Right lobe of liver (tissue), 6 donors: ENCODE data around the gene NUAK1. TPM values are rescaled to one million over a fixed set of nuclear protein-coding genes. Genes with fewer than 3 reads are reported as not detected.
"Not testable (repeated sequence)": the region's sequence is repeated elsewhere in the genome, so short reads cannot be mapped to it uniquely, and the experiment has no call there.

Experiments used
- ATAC-seq, 4 donors: fragments of 200-7000 bp; cut with Tn5 transposase; one replicate each; pipeline ENCODE4 v1.9.1; 2020; ENCODE audit warnings: mild to moderate bottlenecking in 4 of 4, moderate library complexity in 4 of 4
- DNase-seq, 3 donors: peaks; one replicate each; pipeline ENCODE4 v3.0.0-alpha.2; 2020
- H3K27ac ChIP-seq, 3 donors: fragments of 200-600 bp; one replicate each; pipeline ENCODE4 v1.8.0; 2022
- H3K27me3 ChIP-seq, 2 donors: fragments of 200-600 bp; one replicate each; pipeline ENCODE4 v1.8.0; 2022
- H3K36me3 ChIP-seq, 4 donors: fragments of 200-600 bp; sonication (generic) in 1 of 4; one replicate each; pipeline versions ENCODE4 v1.5.1 to v1.8.0; 2017 to 2022; ENCODE audit warnings: control low read depth in 1 of 4
- H3K4me1 ChIP-seq, 4 donors: fragments of 200-600 bp; sonication (generic) in 1 of 4; one replicate each; pipeline versions ENCODE4 v1.5.1 to v1.8.0; 2017 to 2022; ENCODE audit warnings: control low read depth in 1 of 4
- H3K4me3 ChIP-seq, 3 donors: fragments of 200-600 bp; one replicate each; pipeline ENCODE4 v1.8.0; 2022
- H3K9me3 ChIP-seq, 4 donors: fragments of 200-600 bp; sonication (generic) in 1 of 4; one replicate each; pipeline versions ENCODE4 v1.5.1 to v1.8.0; 2017 to 2022; ENCODE audit warnings: control low read depth in 1 of 4
- POLR2A ChIP-seq: fragments of 450-650 bp; IDR thresholded peaks from one replicate; pipeline ENCODE4 v1.6.1; 2017; ENCODE audit warnings: antibody characterized with exemption, mild to moderate bottlenecking
- WGBS: methylation state at CpG from one replicate; pipeline ENCODE4 v1.1.6; 2018; ENCODE audit warnings: low coverage, low lambda C conversion rate; ENCODE audit not compliant: insufficient coverage; ENCODE audit errors: missing lambda C conversion rate; 5-methylcytosine and 5-hydroxymethylcytosine counted together
- intact Hi-C, 2 donors: fragments of 100-400 bp; cut with DNase I; formaldehyde crosslinking; loops; one replicate each; pipeline versions ENCODE4 v1.11.2 to v1.14.1; 2022
- total RNA-seq, 6 experiments: library from RNA; depleted of rRNA in 2 of 6; stranded (reverse); fragments of >200 nt in 2 of 6; fragmentation: NEBNext Ultra II Directional in 3 of 6; extraction: Animal tissue kit (Norgen Biotek cat#: 25700) in 3 of 6; gene quantifications; one replicate each; pipeline versions ENCODE4 v1.1.0 to v1.2.4, GENCODE V29; 2016 to 2023
- TF ChIP-seq, protein P1 (sequence below), 4 donors: fragments of 200-600 bp in 3 of 4; fragments of 450-650 bp in 1 of 4; IDR thresholded peaks; one replicate each; pipeline versions ENCODE4 v1.5.1 to v1.8.0; 2016 to 2022; ENCODE audit warnings: antibody characterized with exemption in 4 of 4, mild to moderate bottlenecking in 2 of 4
- donor health status: DM: no; HTN: yes; CAD: no.
- donor health status: DM: no; HTN: no; CAD: no.
- donor health status: DM: no; HTN: no; CAD: no.
- donor health status: DM: no; HTN: yes; CAD: no.
- donor health status: DM: no; HTN: yes; CAD: no.

Gene NUAK1
- total RNA-seq, 6 experiments from 2014 or later = 2.0 to 11.0 (median 3.5) TPM

DNA sequence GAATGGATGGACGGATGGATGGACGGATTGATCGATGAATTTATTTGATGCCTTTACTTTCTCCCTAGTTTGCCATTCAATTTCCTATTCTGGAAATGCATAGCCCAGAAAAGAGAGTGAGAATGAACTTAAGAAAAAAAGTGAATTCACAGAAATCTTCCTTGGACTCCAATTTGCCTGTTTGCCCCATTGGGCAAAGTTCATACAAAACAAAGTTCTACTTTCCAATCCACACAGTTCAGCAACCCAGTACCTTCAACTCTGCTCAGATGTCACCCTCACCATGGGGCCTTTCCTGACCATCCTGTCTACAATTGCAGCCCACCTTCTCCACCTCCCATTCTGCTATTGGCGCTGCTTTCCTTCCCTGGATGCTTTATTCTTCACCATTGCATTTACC lies 8.2 kb upstream of the NUAK1 start:
- intact Hi-C loops = no loop called here
- peak in 3 of 4 donors; percentile 8 to 37 (median 18) for ATAC-seq
- WGBS = 90% methylated on average over 4 of the region's 4 CpGs
- H3K9me3 ChIP-seq = no peaks in the 10 kb centered on the region
- H3K27me3 ChIP-seq = no peaks in the 10 kb centered on the region
- no peaks in the 10 kb centered on the region for H3K36me3 ChIP-seq
- peaks cover 0 to 34% (median 10%) of the 10 kb centered on the region in 4 donors for H3K4me1 ChIP-seq
- no peak for TF ChIP-seq POLR2A
- TF ChIP-seq, protein P1, sequence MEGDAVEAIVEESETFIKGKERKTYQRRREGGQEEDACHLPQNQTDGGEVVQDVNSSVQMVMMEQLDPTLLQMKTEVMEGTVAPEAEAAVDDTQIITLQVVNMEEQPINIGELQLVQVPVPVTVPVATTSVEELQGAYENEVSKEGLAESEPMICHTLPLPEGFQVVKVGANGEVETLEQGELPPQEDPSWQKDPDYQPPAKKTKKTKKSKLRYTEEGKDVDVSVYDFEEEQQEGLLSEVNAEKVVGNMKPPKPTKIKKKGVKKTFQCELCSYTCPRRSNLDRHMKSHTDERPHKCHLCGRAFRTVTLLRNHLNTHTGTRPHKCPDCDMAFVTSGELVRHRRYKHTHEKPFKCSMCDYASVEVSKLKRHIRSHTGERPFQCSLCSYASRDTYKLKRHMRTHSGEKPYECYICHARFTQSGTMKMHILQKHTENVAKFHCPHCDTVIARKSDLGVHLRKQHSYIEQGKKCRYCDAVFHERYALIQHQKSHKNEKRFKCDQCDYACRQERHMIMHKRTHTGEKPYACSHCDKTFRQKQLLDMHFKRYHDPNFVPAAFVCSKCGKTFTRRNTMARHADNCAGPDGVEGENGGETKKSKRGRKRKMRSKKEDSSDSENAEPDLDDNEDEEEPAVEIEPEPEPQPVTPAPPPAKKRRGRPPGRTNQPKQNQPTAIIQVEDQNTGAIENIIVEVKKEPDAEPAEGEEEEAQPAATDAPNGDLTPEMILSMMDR (IDR thresholded peaks at IDR 0.05) = no peak
- H3K27ac ChIP-seq = no peak overlapping the region
- no peak overlapping the region for H3K4me3 ChIP-seq
- DNase-seq = no peak

DNA sequence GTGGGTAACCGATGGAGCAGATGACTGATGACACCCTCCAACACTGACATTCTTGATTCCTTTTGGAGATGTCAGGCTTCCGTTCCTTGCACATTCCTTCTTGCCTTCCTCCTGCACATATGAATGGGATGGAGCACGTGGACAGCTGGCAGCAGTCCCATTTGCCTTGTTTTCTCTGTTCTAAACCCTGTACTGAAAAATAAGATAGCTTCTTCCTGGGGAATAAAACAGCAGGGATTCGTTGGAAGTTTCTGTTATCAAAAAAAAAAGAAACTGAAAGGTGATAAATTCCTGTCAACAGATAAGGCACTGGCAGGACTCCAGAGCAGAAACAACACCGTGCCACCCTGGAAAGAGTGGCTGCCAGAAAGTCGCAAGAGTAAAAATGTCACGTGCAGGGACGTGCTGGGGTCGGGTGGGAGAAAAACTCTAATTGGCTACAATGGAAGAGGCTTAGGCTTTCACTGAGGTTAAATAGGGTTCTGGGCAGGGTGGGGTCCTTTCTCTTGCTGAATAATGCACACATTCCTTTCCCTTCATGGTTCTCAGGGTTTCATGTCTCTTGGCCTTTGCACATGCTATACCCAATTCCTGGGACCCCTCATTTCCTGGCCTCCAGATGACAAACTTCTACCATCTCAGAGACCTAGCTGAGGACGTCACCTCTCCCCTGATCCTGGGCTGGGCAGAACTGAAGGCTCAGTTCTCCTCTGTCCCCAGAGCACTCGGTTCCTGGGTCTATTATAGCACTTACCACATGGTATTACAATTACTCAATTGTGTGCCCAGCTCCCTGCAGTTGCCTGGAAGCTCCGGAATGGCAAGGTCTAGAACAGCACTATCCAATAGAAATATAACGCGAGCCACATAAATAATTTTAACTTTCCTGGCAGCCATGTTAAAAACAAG lies 7.0 kb upstream of the NUAK1 start:
- Histone ChIP-seq H3K36me3 (no peaks in the 10 kb centered on the region), H3K27me3 (no peaks in the 10 kb centered on the region), H3K27ac (peak overlapping the region; percentile 16 to 82 (median 57)), H3K4me3 (peak overlapping the region in 2 of 3 donors; percentile 14 to 25), H3K4me1 (peaks cover 0 to 37% (median 11%) of the 10 kb centered on the region in 4 donors), H3K9me3 (no peaks in the 10 kb centered on the region)
- DNase-seq = peak in 2 of 3 donors; percentile 52 to 66
- intact Hi-C loops = no loop called here
- WGBS = 24% methylated on average over 14 of the region's 14 CpGs
- TF ChIP-seq, protein P1 (IDR thresholded peaks at IDR 0.05) = no peak
- peak; percentile 40 for TF ChIP-seq POLR2A
- ATAC-seq = peak; percentile 70 to 78 (median 74)

DNA sequence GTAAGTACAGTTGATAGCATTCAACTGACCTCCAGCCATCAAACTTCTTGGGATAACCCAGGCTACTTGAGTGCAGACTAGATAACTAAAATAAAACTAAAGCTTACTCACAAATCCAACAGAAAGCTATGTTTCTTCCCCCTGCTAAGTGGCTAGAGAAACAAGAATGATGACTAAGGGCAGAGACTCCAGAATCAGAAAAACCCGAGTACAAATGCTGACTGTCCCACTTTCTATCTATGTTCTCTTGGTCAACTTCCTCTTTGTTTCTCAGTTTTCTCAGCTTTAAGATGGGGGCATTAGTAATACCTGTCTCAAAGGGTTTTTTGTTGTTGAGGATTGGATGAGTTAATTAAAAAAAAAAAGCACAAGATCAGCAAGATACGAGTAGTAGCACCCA lies 6.1 kb upstream of the NUAK1 start:
- DNase-seq (no peak), ATAC-seq (no peak)
- intact Hi-C loops = no loop called here
- Histone ChIP-seq H3K27ac (peak overlapping the region in 1 of 3 donors; percentile 82), H3K27me3 (no peaks in the 10 kb centered on the region), H3K36me3 (no peaks in the 10 kb centered on the region), H3K4me3 (no peak overlapping the region), H3K4me1 (peaks cover 0 to 41% (median 14%) of the 10 kb centered on the region in 4 donors), H3K9me3 (no peaks in the 10 kb centered on the region)
- TF ChIP-seq, protein P1 (IDR thresholded peaks at IDR 0.05) = no peak
- no peak for TF ChIP-seq POLR2A
- WGBS = 34% methylated on average over 2 of the region's 2 CpGs

GRCh38 chr12:106142591-106143261 lies 4.0 kb upstream of the NUAK1 start:
- Histone ChIP-seq H3K36me3 (no peaks in the 10 kb centered on the region), H3K27me3 (no peaks in the 10 kb centered on the region), H3K27ac (no peak overlapping the region), H3K4me3 (no peak overlapping the region), H3K9me3 (no peaks in the 10 kb centered on the region), H3K4me1 (peaks cover 0 to 44% (median 11%) of the 10 kb centered on the region in 4 donors)
- intact Hi-C loops = no loop called here
- no peak for TF ChIP-seq POLR2A
- 80% methylated on average over 3 of the region's 7 CpGs for WGBS
- ATAC-seq (no peak), DNase-seq (no peak)

DNA sequence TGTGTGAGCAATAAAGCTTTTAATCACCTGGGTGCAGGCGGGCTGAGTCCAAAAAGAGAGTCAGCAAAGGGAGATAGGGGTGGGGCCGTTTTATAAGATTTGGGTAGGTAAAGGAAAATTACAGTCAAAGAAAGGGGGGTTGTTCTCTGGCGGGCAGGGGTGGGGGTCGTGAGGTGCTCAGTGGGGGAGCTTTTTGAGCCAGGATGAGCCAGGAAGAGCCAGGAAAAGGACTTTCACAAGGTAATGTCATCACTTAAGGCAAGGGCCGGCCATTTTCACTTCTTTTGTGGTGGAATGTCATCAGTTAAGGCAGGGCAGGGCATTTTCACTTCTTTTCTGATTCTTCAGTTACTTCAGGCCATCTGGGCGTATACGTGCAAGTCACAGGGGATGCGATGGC lies 3.2 kb upstream of the NUAK1 start:
- DNase-seq, H3K9me3 ChIP-seq, ATAC-seq, H3K27ac ChIP-seq, H3K27me3 ChIP-seq, intact Hi-C loops, H3K4me3 ChIP-seq, H3K36me3 ChIP-seq: not testable (repeated sequence)
- peaks cover 0 to 42% (median 9%) of the 10 kb centered on the region in 4 donors for H3K4me1 ChIP-seq
- WGBS = 76% methylated on average over 4 of the region's 8 CpGs
